HTR-8/SVneo (cell line): Measurements from ENCODE around the gene PKLR.
A peak's percentile ranks its signal among the peaks of the same experiment; 100 is the strongest.
"Not testable (repeated sequence)": the region's sequence is repeated elsewhere in the genome, so short reads cannot be mapped to it uniquely, and the experiment has no call there.

Experiments
- DNase-seq: peaks from one replicate; pipeline ENCODE4 v3.0.0; 2011; ENCODE audit warnings: low spot score, mixed read lengths; ENCODE audit not compliant: insufficient read length
- FAIRE-seq: peaks from 2 replicates; lab custom pipeline; 2011; peaks lifted over from hg19 to GRCh38; lab: Jason Lieb, UNC

Gene PKLR

GRCh38 chr1:155319536-155319935, 18.3 kb upstream of the PKLR start:
- no peak for DNase-seq
- no peak for FAIRE-seq

GRCh38 chr1:155318082-155318481, 16.8 kb upstream of the PKLR start:
- no peak for DNase-seq
- no peak for FAIRE-seq

DNA sequence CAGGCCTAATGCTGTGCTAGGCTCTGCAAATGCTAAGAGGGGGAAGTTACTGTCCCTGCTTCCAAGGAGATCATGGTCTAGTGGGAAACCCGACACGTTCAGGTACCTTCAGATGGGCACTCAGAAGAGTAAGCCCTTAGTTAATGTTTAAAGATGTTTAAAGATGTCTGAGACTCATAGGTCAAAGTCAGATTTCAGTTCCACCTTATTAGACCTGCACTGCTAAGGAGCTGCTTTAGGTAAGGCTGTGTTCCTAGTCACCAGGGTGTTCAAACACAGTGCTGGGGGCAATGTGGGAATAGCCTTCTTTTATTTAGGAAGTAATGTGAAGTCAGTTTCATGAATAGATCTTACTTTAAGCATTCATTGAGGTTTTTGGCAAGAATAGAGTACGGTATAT, 15.7 kb upstream of the PKLR start:
- no peak for DNase-seq
- no peak for FAIRE-seq

DNA sequence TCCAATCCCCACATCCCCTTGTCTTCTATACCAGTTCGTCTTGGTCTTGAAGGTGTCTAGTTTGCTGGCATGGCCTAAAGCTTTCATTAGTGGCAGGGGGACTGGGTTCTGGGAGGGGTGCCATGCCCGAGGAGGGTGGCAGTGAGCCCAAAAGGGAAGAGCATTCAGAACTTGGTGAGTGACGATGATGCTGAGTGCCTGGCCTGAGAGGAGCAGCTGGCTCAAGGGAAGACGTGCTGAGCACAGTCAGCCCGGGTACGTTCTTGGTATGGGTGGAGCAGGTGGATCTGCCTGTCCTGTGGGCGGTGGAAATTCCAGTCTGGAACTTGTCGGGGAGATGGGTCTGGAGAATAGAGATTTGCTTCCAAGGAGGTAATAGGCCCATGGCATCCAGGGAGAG, 12.0 kb upstream of the PKLR start:
- no peak for DNase-seq
- no peak for FAIRE-seq

GRCh38 chr1:155309423-155310021, 8.3 kb upstream of the PKLR start:
- DNase-seq (no peak), FAIRE-seq (no peak)

DNA sequence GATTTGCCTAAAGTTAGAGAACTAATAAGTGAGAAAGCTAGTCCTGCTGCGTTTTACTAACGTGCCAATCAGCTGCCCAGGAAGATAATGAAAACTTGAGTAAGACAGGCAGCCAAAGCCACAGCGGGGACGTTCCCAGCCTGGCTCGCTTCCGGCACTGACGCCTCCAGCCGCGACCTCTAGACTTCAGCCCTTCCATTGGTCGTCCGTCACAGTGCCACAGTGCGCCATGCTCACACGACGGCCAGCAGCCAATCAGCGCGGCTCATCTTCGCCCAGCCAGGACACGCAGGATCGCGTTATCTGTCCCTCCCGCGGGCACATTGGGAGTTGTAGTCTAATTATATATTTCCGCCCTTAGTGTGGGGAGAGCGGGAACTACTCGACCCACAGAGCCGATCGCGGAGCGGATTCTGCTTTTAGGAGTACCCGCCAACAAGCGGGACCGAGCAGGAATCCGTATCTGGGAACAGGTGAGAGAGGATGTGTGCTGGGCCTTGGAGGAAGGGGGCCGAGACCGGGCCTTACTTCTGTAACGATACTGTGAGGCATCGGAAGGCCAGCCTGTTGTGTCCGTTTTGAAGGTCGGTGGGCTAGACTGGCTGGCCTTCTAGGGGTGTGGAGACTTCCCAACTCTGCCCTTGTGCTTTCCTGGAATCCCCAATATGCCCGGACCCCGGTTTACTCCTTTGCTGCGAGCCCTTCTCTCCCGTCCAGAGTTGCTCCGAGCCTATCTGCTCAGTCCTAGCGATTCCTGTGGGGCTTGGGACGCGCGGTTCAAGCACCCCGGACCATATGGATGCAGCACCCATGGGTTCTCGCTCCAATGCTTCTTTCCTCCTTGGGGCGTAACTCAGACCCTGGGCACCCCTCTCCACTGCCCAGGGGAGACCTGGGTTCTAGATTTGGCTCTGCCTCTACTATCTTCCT, 7.5 kb upstream of the PKLR start, which contains the start of gene FDPS:
Gene FDPS, plus strand, starts transcription at position 374 of the 930 bp plus-strand sequence. CDS start 924 bp downstream, outside the sequence.
- FAIRE-seq (peak; percentile 85), DNase-seq (peak; percentile 95)

GRCh38 chr1:155307247-155307740, 6.1 kb upstream of the PKLR start:
- DNase-seq (no peak), FAIRE-seq (no peak)

DNA sequence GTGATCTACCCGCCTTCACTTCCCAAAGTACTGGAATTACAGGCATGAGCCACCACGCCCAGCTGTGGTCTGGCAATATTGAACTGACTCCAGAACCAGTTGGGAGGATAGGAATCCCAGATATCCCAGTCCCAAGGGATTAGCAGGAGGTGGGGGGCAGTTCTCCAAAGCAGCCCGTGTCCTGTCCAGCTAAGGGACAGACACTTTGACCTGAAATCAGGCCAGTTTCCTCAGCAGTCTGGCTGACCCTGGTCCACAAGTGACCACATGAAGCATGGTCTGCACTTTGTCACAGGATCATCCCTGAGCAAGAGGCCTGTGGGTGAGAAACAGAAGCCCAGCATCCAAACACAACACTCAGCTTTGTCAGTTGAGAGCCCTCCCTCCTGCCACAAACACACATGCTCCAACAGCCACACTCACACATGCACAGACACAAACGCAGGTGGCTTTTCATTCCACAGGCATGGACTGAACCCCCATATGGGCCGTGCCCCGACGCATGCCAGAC, 4.7 kb upstream of the PKLR start:
- FAIRE-seq, result no peak
- DNase-seq, result no peak

GRCh38 chr1:155304558-155305063, 3.4 kb upstream of the PKLR start:
- FAIRE-seq (no peak), DNase-seq (no peak)

- DNase-seq (no peak), FAIRE-seq (no peak)
Observed at GRCh38 chr1:155300553-155301329, 497 bp downstream of the PKLR start.

DNA sequence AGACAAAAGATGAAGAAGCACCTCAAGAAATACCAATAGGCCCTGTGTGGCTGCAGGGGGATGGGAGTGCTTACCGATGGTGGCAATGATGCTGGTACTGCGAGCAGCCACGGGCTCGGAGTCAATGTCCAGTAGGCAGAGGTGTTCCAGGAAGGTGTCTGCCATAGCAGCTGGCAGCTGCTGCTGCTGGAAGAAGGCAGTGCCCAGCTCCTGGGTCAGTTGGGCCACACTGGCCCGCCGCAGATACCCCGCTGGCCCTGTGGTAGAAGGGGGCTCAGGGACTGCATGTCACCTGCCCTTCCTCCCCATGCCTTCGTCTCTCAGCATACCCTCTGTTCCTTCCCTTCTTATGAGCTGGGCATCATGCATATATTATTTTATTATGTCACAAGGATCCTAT, 1.2 kb downstream of the PKLR start:
- no peak for DNase-seq
- no peak for FAIRE-seq

- DNase-seq (no peak), FAIRE-seq (no peak)
Observed at GRCh38 chr1:155297384-155297783, 3.9 kb downstream of the PKLR start.

GRCh38 chr1:155296661-155297060, 4.6 kb downstream of the PKLR start:
- no peak for DNase-seq
- no peak for FAIRE-seq

- FAIRE-seq (no peak), DNase-seq (no peak)
Observed at GRCh38 chr1:155295942-155296267, 5.3 kb downstream of the PKLR start.

- FAIRE-seq (no peak), DNase-seq (no peak)
Observed at GRCh38 chr1:155295183-155295941, 5.9 kb downstream of the PKLR start.

- FAIRE-seq, result no peak
- no peak for DNase-seq
Observed at GRCh38 chr1:155294520-155295182, 6.6 kb downstream of the PKLR start.

- DNase-seq (no peak), FAIRE-seq (no peak)
Observed at GRCh38 chr1:155293086-155293749, 8.0 kb downstream of the PKLR start.

DNA sequence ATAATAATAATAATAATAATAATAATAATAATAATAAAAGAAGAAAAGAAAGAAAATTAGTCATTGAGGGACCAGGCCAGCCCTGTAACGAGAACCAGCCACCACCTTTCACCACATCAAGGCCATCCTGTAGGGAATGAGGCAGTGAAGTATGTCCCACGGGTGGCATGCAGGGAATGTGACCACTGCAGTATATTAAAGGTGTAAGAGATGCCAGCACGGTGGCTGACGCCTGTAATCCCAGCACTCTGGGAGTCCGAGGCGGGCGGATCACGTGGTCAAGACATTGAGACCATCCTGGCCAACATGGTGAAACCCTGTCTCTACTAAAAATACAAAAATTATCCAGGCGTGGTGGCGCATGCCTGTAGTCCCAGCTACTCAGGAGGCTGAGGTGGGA, 10.2 kb downstream of the PKLR start:
- FAIRE-seq, DNase-seq: not testable (repeated sequence)
